Fibroblast of upper back skin (primary cell): Measurements from ENCODE around the gene ADAM15.
A peak's percentile ranks its signal among the peaks of the same experiment; 100 is the strongest.

Source experiments
- DNase-seq: peaks from one replicate; pipeline ENCODE4 v3.0.0-alpha.2; 2013

The ADAM15 gene

DNA sequence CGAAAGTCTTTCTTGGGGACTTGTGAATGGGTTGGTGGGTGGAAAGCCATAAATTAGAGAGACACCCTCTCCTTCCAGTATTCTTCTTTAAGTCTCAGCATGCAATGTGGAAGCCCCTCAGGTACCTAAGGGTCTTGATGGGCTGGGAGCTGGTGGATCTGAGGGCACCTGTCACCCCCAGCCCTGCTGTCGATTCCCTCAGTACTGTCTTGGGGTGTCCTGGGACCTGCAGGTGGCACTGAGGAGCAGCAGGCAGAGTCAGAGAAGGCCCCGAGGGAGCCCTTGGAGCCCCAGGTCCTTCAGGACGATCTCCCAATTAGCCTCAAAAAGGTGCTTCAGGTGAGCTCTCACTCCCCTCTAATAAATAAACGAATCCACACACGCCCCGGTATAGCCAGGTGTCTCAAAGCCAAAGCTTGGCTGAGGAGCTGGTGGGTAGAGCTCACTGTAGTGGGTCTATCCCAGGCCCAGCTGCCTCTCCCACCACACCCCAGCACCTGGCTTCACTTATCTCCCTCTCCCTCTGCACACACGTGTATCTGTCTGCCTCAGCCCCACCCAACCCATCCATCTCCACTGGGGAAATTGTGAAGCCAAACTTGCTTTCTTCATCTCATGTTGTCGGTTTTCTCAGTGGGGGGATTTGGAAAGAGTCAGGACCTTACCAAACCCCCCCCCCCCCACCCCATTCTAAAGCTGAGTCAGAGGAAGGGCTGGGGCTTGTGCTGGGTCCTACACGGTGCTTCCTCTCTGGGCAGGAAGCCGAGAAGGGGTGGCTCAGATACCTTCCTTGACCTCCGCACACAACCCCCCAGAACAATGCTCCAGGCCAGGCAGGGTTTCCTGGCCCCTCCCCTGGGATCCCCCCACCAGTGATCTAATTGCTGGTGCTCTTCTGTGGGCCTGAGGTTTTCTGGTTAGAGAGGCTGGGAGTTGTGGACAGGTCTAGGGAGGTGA is 1.6 kb downstream of the ADAM15 start:
- no peak for DNase-seq

- DNase-seq = no peak
These were observed 2.5 kb downstream of the ADAM15 start for GRCh38 chr1:155053531-155054105.

DNA sequence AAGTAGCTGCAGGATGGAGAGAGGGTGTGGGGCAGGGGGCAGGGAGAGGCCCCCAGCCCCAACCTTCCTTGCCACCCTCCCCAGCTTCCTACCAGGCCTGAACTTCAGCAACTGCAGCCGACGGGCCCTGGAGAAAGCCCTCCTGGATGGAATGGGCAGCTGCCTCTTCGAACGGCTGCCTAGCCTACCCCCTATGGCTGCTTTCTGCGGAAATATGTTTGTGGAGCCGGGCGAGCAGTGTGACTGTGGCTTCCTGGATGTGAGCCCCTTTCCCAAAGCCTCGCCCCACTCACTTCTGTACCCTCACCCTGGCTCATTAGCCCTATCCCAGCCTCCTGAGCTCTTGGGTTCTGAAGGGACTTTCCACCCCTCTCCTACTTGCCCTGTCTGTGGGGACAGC is 6.0 kb downstream of the ADAM15 start:
- no peak for DNase-seq

GRCh38 chr1:155057788-155058211 is 6.7 kb downstream of the ADAM15 start:
- DNase-seq = no peak

GRCh38 chr1:155060736-155061135 is 9.6 kb downstream of the ADAM15 start:
- DNase-seq = no peak

- DNase-seq = peak; percentile 83
These were observed 10.4 kb downstream of the ADAM15 start for GRCh38 chr1:155061381-155062150.

DNA sequence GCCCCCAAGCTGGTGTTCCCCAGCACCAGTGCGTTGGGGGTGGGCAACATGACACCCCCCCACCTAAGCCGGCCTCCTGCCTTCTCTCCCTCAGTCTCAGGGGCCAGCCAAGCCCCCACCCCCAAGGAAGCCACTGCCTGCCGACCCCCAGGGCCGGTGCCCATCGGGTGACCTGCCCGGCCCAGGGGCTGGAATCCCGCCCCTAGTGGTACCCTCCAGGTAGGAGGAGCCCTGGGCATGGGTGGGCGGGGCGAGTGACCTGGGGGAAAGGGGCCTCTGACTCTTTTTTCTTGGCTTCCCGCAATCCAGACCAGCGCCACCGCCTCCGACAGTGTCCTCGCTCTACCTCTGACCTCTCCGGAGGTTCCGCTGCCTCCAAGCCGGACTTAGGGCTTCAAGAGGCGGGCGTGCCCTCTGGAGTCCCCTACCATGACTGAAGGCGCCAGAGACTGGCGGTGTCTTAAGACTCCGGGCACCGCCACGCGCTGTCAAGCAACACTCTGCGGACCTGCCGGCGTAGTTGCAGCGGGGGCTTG is 11.1 kb downstream of the ADAM15 start:
- DNase-seq = no peak

GRCh38 chr1:155062702-155063411 is 11.7 kb downstream of the ADAM15 start:
- DNase-seq = peak; percentile 40

DNA sequence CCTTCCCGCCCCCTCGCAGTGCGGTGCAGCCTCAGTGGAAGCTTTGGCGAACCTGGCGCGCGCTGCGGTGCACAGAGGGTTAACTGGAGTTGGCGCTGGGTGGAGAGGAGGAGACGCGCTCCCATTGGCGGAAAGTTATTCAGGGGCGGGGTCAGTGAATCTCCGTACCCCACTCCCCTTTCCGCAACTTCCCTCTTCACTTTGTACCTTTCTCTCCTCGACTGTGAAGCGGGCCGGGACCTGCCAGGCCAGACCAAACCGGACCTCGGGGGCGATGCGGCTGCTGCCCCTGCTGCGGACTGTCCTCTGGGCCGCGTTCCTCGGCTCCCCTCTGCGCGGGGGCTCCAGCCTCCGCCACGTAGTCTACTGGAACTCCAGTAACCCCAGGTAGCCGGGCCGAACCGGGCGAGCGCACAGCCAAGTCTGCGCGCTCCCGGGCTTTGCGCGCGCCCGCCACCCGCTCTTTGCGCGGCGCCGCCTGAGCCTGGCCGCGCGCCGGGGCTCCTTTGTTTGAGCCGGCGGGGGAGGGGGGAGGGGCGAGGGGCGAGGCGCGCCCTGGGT is 12.5 kb downstream of the ADAM15 start, which contains the start of gene EFNA4:
EFNA4 (plus strand) TSS at position 191 of the 561 bp plus-strand sequence; CDS start at position 275, 84 bp downstream.
- DNase-seq = peak; percentile 77

GRCh38 chr1:155064111-155064831 is 13.2 kb downstream of the ADAM15 start:
- no peak for DNase-seq

DNA sequence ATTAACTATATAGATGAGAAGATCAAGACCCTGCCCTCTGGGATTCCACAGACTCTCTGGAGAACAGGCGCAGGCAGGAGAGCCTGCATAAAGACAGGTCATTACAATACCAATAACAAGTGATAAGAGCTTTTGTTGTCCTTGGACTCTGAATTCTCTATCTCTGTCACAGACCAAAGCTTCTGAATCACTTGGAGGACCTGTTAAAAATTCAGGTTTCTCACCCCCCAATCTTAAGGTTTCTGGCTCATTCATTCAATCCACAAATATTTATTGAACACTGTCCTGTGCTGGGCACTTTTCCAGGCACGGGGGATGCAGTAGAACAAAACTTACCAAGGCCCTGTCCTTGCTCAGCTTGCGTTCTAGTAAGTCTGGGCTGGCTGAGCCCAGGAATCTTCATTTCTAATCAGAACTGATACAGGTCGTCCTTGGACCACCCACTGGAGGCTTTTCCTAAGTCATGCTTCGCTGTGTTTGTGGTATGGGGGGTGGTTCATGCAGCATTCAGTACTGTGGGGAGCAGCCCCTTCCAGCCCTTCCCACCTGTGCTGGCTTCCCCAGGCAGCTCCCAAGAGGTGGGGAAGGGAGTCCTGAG is 13.8 kb downstream of the ADAM15 start:
- no peak for DNase-seq

- DNase-seq = no peak
These were observed 15.7 kb downstream of the ADAM15 start for GRCh38 chr1:155066777-155067176.

DNA sequence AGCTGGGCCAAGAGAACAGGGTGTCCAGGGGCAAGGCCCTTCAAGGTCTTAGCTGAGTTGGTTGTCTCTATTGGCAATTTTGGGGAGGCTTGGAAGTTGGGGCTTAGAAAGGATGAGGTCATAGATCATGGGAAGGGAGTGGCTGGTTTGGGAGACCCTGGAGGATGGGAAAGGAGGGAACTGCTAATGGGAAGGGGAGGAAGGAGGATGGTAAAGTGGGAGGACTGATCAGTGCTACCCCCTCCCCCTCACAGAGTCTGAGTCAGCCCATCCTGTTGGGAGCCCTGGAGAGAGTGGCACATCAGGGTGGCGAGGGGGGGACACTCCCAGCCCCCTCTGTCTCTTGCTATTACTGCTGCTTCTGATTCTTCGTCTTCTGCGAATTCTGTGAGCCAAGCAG is 17.5 kb downstream of the ADAM15 start:
- no peak for DNase-seq

DNA sequence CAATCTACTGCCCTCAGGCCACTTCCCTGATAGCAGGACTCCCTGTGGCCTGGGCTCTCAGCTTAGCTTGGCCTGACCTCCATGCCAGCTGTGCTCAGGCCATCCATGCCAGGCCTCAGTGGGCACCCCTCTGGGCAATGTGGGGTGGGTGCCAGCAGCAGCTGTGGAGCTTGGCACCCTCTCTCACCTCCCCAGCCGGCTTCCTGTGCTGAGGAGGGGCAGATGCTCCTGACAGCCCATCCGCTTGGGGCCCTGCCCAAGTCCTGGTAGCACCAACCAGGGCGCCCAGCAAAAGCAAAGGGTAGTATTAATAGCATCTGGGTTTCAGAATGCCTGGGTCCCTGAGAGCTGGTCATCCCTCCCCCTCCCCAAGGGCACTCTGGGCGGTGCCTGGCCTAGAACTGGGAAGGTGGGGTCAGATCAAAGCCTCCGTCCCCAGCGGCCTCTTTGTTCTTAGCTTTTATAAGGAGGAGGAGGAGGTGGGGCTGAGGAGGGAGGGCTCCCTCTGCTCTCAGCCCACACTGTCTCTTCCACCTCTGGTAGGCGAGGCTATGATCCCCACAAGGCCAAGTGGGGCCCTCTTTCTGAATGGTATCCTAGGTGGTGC is 18.5 kb downstream of the ADAM15 start:
- DNase-seq = no peak

- DNase-seq = no peak
These were observed 19.1 kb downstream of the ADAM15 start for GRCh38 chr1:155070158-155070621.

- DNase-seq = peak; percentile 54
These were observed 19.8 kb downstream of the ADAM15 start for GRCh38 chr1:155070721-155071569.

- no peak for DNase-seq
These were observed 20.6 kb downstream of the ADAM15 start for GRCh38 chr1:155071701-155072100.

- DNase-seq = no peak
These were observed 21.6 kb downstream of the ADAM15 start for GRCh38 chr1:155072531-155073289.
